Amygdala (tissue), 56 donors: ENCODE data around the gene RABEPK.
"Not testable (repeated sequence)": the region's sequence is repeated elsewhere in the genome, so short reads cannot be mapped to it uniquely, and the experiment has no call there.

Experiments
- DNase-seq, 56 donors: peaks; one replicate each; lab custom pipeline; 2025; lab: John Stamatoyannopoulos, UW

Gene RABEPK

DNA sequence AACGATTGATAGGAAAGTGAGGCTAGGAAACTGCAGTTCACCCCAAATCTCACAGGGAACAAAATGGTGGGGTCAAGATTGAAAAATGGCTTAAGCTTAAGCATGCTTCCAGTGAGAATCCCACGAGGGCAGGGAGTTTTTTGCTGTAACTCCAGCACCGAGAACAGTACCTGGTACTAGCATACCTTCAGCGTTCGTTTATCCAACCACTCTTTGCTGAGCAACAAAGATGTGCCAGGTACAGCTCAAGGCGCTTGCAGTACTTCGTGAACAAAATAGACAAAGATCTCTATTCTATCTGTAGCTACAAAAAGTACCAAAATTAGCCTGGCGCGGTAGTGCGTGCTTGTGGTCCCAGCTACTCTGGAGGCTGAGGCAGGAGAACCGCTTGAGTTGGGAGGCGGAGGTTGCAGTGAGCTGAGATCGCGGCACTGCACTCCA, 10.0 kb upstream of the RABEPK start:
- no peak for DNase-seq

- not testable (repeated sequence) for DNase-seq
Observed at GRCh38 chr9:125194466-125194865, 5.9 kb upstream of the RABEPK start.

DNA sequence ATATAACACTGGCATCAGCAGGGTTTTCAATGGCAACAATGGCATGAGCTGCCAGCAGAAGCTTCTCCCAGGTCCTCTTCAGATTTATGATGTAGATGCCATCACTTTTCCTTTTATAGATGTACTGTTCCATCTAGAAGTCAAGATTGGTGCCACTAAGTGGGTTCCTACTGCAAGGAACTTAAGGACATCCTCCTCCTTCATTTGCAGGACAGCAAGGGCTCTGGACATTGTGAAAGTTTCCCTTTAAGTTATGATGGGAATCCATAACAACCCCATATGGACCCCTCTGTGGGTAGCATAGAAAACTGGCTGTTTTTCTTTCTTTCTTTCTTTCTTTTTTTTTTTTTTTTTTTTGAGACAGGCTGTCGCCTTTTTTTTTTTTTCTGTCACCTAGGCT, 4.8 kb upstream of the RABEPK start:
- DNase-seq = not testable (repeated sequence)

- peak in 4 of 56 donors; percentile 5 to 16 (median 10) for DNase-seq
Observed at GRCh38 chr9:125202846-125203618, 2.7 kb downstream of the RABEPK start.

DNA sequence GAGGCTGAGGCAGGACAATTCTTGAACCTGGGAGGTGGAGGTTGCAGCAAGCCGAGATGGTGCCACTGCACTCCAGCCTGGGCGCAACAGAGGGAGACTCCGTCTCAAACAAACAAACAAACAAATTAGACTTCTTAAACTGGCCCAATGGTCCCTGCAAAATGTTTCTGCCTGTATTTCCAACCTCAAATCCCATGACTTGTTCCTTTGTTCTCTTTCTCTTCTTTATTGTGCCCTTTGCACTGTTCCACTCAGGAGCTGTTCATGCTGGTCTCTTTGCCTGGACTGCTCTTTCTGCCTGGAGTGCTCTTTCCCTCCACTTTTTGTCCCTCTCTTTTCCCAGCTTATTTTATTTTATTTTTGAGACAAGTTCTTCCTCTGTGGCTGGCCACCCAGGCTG, 4.1 kb downstream of the RABEPK start:
- no peak for DNase-seq

GRCh38 chr9:125214186-125214585, 13.8 kb downstream of the RABEPK start:
- DNase-seq = no peak

DNA sequence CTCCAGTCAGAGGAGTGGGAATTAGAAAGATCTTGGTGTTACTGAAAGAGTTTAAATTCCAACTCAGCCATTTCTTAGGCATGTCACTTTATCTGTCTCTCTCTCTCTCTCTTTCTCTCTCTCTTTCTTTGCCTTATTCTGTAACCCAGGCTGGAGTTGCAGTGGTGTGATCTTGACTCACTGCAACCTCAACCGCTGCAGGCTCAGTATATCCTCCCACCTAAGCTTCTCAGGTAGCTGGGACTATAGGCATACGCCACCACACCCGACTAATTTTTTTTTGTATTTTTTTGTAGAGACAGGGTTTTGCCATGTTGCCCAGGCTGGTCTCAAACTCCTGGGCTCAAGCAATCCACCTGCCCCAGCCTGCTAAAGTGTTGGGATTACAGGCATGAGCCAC, 18.3 kb downstream of the RABEPK start:
- no peak for DNase-seq

GRCh38 chr9:125224858-125225257, 24.5 kb downstream of the RABEPK start:
- DNase-seq = not testable (repeated sequence)

GRCh38 chr9:125227761-125228160, 27.4 kb downstream of the RABEPK start:
- DNase-seq = peak in 5 of 56 donors; percentile 1 to 18 (median 6)

DNA sequence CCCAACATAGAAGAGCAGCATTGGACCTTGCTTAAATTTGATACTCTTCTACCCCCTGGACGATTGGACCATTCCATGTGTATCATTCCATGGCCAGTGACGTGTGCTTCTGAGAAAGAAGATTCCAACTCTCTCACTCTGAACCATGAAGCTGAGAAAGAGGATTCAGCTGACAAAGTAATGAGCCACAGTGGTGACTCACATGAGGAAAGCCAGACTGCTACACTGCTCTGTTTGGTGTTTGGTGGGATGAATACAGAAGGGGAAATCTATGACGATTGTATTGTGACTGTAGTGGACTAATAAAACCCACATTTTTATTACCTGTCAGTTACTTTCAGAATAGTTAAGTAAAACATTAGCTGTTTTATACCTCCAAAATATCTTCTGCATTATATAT, 33.3 kb downstream of the RABEPK start:
- peak in 1 of 56 donors; percentile 4 for DNase-seq

DNA sequence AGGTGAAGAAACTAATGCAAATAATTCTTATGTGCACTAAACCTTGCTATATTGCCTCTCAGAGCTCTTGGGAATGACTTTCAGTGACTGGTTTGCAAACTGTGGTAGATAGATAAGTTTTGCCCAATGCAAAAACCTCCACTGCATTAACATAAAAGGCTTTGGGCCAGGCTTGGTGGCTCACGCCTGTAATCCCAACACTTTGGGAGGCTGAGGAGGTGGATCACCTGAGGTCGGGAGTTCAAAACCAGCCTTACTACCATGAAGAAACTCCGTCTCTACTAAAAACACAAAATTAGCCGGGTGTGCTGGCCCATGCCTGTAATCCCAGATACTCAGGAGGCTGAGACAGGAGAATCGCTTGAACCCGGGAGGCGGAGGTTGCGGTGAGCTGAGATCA, 33.8 kb downstream of the RABEPK start:
- DNase-seq = not testable (repeated sequence)

DNA sequence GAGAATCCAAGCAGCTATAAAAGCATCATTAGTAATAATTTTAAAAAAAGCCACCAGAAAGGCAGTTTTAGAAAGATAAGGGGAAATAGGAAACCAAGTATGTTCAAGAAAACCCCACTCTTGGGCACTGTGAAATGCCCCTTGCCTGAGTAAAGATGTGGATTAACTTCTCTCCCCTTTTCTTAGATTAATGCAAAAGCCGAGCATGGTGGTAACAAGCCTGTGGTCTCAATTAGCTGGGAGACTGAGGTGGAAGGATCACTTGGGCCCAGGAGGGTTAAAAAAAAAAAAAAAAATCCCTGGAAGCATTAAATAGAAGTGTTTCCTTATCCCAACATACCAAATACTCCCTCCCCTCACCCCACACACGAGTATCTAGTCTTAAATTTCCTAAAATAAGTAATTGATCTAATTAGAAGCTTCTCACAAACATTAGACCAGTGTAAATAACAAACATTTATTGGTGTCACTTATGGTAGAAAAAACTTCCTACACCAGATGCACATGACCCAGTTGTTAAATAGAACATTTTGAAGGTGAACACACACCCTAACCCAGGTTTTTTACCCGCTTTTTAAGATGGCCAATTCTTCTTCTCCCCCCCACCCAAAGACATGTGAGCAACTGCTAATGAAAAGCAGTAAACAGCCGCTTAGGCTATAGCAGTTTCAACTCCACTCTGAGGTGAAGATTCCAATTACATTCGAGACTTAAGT, 35.6 kb downstream of the RABEPK start:
- no peak for DNase-seq

GRCh38 chr9:125236520-125237159, 36.3 kb downstream of the RABEPK start:
- not testable (repeated sequence) for DNase-seq

- no peak for DNase-seq
Observed at GRCh38 chr9:125238127-125238914, 38.0 kb downstream of the RABEPK start.

- no peak for DNase-seq
Observed at GRCh38 chr9:125238915-125239446, 38.6 kb downstream of the RABEPK start.

DNA sequence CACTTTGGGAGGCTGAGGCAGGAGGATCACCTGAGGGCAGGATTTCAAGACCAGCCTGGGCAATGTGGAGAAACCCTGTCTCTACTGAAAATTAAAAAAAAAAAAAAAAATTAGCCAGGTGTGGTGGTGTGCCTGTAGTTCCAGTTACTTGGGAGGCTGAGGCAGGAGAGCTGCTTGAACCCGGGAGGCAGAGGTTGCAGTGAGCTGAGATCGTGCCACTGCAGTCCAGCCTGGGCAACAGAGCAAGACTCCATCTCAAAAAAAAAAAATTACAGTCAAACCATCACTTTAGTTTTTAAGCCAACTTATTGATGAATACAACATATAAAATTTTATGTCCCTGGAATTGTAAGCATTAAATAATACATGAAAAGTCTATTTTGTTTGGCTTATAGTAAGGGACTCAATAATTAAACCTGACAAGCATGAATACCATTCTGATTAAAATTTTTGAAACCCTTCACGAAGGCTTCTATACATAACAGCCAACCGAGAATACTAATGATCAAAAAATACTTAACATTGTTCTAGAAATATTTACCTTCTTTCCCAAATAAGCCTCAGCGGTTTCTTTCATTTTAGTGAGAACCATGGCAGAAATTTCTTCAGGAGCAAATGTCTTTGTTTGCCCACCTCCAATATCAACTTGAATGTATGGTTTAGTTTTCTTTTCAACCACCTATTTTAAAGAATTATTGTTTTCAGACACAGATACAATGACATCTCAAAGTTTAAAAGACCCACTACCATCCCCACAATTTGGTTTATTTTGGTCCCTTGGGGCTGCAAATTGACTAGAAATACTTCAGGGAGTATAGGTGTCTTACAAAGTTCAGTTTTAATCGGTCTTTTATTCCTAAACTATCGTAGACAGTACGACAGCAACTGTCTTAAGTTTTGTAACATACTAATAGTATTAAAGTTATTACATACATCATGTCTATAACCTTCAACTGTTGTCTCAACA, 39.6 kb downstream of the RABEPK start:
- DNase-seq = no peak

GRCh38 chr9:125240649-125240999, 40.3 kb downstream of the RABEPK start:
- peak in 9 of 56 donors; percentile 28 to 46 (median 36) for DNase-seq

DNA sequence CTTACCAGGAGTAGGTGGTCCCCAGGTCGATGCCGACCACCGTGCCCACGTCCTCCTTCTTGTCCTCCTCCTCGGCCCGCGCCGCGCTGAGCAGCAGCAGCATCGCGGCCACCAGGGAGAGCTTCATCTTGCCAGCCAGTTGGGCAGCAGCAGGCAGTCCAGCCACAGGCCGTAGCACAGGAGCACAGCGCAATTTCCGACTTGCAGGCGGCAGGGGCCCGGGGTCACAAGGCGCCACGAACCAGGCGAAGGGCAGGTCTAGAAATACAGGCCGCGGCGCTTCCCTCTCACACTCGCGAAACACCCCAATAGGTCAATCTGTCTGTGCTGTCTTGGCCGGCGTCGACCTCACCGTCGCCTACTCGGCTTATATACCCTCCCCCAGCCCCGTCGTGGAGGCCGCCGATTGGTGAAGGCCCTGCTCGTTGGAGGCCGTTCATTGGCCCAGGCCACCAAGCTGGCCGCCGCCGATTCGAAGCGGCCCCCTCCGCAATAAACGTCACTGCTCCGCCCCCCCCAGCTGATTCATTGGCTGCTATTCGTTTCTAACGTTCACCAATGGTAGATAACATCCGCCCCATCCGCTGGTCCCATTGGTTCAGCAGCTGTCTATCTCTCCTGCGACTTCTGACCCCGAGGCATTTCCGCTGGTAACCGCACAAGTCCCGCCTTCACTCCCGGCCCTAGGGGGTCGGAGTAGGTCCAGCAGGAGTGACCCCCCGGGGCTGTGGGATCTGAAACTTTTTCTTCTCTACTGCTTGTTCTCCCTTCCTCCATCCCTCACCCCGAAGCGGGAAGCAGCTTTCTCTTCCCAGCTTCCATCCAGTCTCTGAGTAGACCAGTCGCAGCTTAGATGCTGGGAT, 40.9 kb downstream of the RABEPK start, which contains the start of gene HSPA5:
TSS of gene HSPA5 (minus strand) at position 344 of the 863 bp plus-strand sequence. CDS start at position 127, 217 bp downstream.
- DNase-seq = peak; percentile 93 to 100 (median 99)
